ENCODE results near the gene ARHGAP25.

ARHGAP25 gene

DNA sequence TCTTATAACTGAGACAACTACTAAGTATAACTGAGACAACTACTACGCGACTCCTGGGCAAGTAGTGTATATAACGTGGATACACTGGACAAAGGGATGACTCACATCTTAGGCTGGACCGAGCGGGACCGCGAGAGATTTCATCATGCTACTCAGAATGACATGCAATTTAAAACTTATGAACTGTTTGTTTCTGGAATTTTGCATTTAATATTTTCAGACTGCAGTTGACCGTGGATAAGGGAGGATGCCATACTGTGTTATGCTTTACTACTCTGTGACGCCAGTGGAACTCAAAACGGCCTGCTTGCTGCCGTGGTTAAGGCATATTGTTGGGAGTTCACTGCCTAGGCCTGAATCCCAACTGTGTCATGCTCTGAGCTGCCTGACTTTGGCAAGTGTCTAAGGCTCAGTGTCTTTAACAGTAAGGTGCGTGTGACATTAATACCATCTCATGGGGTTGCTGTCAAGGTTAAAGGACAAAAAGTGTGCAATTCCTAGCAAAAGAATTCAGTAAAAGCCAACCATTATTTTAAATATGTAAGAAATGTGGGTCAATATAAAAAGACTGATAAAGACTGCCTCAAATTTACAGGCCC is 72.0 kb downstream of the ARHGAP25 start:
- Histone ChIP-seq H3K4me1 (ENCODE audit: control insufficient read depth in 5 of 5, insufficient read depth in 5 of 5, low read length in 5 of 5) (peaks cover 7 to 43% (median 38%) of the 10 kb centered on the region in 5 donors), H3K36me3 (ENCODE audit: control insufficient read depth in 5 of 5, insufficient read depth in 5 of 5, low read length in 5 of 5) (peaks cover 0 to 38% (median 14%) of the 10 kb centered on the region in 5 donors), H3K4me3 (ENCODE audit: low read depth in 1 of 5, low read length in 5 of 5) (no peak overlapping the region), H3K27ac (ENCODE audit: low read depth, low read length) (no peak overlapping the region), H3K9ac (ENCODE audit: low read length in 5 of 5) (no peak overlapping the region), H3K9me3 (ENCODE audit: control insufficient read depth in 5 of 5, low read length in 5 of 5) (no peaks in the 10 kb centered on the region), H3K27me3 (ENCODE audit: control insufficient read depth in 5 of 5, insufficient read depth in 4 of 5, low read length in 5 of 5) (no peaks in the 10 kb centered on the region)

DNA sequence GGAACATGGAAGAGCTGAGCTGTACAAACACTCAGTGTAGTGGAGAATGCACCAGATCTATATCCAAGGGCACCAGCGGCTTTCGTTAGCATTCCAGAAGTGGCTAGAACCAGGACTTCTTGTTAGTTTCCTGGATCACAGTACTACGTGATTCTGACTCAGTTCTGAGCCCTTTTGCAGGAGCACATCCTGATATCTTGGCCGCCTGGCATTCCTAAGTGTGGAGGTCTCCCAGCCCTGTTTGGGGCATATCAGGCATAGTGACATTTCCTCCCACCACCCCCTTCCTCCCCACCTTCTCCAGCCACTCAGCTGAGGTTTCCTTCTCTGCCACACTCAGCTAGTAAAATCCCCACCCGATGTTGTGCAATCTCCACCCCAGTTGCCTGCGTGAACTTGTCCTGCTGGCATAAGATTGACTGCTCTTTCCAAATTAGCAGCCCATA is 73.2 kb downstream of the ARHGAP25 start:
- H3K27ac ChIP-seq (ENCODE audit: low read depth, low read length), result no peak overlapping the region

DNA sequence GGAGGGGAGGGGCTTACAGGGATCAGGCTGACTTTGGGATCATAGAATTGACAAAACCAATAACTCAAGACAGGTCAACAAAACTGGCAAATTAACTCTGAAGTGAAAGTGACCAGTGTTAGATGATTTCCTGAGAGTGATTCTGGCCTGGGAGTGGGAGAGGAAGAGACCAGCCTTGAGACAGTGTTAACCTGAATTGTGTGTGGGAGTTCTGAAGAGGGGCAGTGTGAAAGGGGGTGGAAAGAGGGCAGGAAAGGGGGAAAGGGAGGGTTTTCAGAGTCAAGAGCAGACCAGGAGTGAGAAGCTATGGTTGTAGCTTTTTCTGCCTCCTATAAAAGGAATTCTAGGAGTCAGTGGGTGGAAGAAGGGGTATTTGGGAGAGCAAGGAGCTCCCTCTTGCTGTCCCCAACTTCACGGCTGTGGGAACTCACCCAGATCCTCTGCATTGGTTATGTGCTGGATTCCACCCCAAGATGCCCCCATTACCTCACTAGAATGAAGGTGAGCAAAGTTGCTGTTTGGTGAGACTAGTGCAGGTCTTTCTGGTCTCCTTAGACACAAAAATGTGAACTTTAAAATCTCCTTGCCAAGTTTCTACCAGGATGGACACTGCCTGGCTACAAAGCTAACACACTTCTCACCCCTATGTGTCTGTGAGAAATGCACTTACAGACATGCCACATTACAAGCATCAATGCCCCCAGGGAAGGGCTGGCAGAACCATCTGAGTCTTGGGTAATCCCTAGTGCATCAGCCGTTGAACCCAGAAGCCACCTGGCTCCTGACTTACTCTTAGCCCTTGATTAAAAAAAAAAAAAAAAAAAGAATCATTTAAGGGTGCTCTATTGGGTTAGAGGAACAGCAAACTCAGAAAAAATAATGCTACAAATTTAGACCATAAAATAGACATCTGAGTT is 75.0 kb downstream of the ARHGAP25 start:
- H3K4me1 ChIP-seq (ENCODE audit: control insufficient read depth in 5 of 5, insufficient read depth in 5 of 5, low read length in 5 of 5), result peaks cover 10 to 50% (median 46%) of the 10 kb centered on the region in 5 donors
- H3K27ac ChIP-seq (ENCODE audit: low read depth, low read length), result no peak overlapping the region
- H3K9me3 ChIP-seq (ENCODE audit: control insufficient read depth in 5 of 5, low read length in 5 of 5), result no peaks in the 10 kb centered on the region

More for the DNA sequence above, 73.2 kb downstream of the ARHGAP25 start:
- peaks cover 10 to 50% (median 46%) of the 10 kb centered on the region in 5 donors for H3K4me1 ChIP-seq (ENCODE audit: control insufficient read depth in 5 of 5, insufficient read depth in 5 of 5, low read length in 5 of 5)
- no peak overlapping the region for H3K4me3 ChIP-seq (ENCODE audit: low read depth in 1 of 5, low read length in 5 of 5)
- H3K9ac ChIP-seq (ENCODE audit: low read length in 5 of 5), result no peak overlapping the region
- H3K9me3 ChIP-seq (ENCODE audit: control insufficient read depth in 5 of 5, low read length in 5 of 5), result no peaks in the 10 kb centered on the region
- no peaks in the 10 kb centered on the region for H3K27me3 ChIP-seq (ENCODE audit: control insufficient read depth in 5 of 5, insufficient read depth in 4 of 5, low read length in 5 of 5)
- H3K36me3 ChIP-seq (ENCODE audit: control insufficient read depth in 5 of 5, insufficient read depth in 5 of 5, low read length in 5 of 5), result peaks cover 0 to 46% (median 14%) of the 10 kb centered on the region in 5 donors

DNA sequence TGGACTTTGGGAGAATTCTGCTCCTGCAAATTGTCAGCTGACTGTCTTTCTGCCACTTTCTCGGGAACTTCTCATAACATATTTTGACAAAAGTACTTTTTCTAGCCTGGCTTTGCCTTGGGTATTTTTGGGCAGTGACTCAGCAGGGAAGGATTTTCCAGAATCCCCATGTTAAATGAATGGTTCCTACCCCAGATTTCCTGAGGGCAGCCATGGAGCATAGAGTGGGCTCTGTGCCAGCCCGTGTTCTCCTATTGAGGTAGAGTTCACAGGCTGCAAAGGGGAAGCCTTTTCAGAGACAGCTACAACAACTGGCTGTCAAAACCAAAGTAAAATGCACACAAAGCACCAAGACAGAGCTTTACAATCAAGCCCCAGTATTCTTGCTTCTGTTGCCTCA is 76.8 kb downstream of the ARHGAP25 start:
- Histone ChIP-seq H3K9me3 (ENCODE audit: control insufficient read depth in 5 of 5, low read length in 5 of 5) (no peaks in the 10 kb centered on the region), H3K4me1 (ENCODE audit: control insufficient read depth in 5 of 5, insufficient read depth in 5 of 5, low read length in 5 of 5) (peaks cover 5 to 39% (median 34%) of the 10 kb centered on the region in 5 donors), H3K9ac (ENCODE audit: low read length in 5 of 5) (no peak overlapping the region), H3K36me3 (ENCODE audit: control insufficient read depth in 5 of 5, insufficient read depth in 5 of 5, low read length in 5 of 5) (peaks cover 4 to 54% (median 31%) of the 10 kb centered on the region in 5 donors), H3K27me3 (ENCODE audit: control insufficient read depth in 5 of 5, insufficient read depth in 4 of 5, low read length in 5 of 5) (no peaks in the 10 kb centered on the region), H3K4me3 (ENCODE audit: low read depth in 1 of 5, low read length in 5 of 5) (no peak overlapping the region), H3K27ac (ENCODE audit: low read depth, low read length) (peak overlapping the region; percentile 59)

More for the DNA sequence above, 75.0 kb downstream of the ARHGAP25 start:
- Histone ChIP-seq H3K4me3 (ENCODE audit: low read depth in 1 of 5, low read length in 5 of 5) (no peak overlapping the region), H3K9ac (ENCODE audit: low read length in 5 of 5) (peak overlapping the region in 1 of 5 donors; percentile 13), H3K36me3 (ENCODE audit: control insufficient read depth in 5 of 5, insufficient read depth in 5 of 5, low read length in 5 of 5) (peaks cover 1 to 48% (median 21%) of the 10 kb centered on the region in 5 donors), H3K27me3 (ENCODE audit: control insufficient read depth in 5 of 5, insufficient read depth in 4 of 5, low read length in 5 of 5) (no peaks in the 10 kb centered on the region)

DNA sequence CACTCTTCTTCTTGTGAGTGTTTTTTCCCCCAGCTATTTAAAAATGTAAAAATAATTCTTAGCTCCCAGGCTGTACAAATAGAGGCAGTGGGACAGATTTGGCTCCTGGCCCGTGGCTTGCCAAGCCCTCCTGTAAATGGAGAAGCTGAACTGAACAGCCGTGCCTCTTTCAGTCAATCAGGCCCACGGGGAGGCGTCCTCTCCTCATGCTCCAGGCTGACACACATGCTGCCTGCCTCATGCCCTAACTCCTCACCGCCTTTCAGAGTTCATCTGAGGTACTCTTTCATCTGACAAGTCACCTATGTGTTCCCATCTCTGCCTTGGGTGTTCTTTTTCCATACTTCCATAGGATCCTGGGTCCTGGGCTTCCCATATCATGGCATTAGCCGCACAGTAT is 77.6 kb downstream of the ARHGAP25 start:
- no peak overlapping the region for H3K4me3 ChIP-seq (ENCODE audit: low read depth in 1 of 5, low read length in 5 of 5)
- H3K27me3 ChIP-seq (ENCODE audit: control insufficient read depth in 5 of 5, insufficient read depth in 4 of 5, low read length in 5 of 5), result no peaks in the 10 kb centered on the region
- H3K4me1 ChIP-seq (ENCODE audit: control insufficient read depth in 5 of 5, insufficient read depth in 5 of 5, low read length in 5 of 5), result peaks cover 5 to 33% (median 28%) of the 10 kb centered on the region in 5 donors
- no peak overlapping the region for H3K27ac ChIP-seq (ENCODE audit: low read depth, low read length)
- H3K9me3 ChIP-seq (ENCODE audit: control insufficient read depth in 5 of 5, low read length in 5 of 5), result no peaks in the 10 kb centered on the region
- H3K9ac ChIP-seq (ENCODE audit: low read length in 5 of 5), result no peak overlapping the region
- peaks cover 4 to 48% (median 30%) of the 10 kb centered on the region in 5 donors for H3K36me3 ChIP-seq (ENCODE audit: control insufficient read depth in 5 of 5, insufficient read depth in 5 of 5, low read length in 5 of 5)

DNA sequence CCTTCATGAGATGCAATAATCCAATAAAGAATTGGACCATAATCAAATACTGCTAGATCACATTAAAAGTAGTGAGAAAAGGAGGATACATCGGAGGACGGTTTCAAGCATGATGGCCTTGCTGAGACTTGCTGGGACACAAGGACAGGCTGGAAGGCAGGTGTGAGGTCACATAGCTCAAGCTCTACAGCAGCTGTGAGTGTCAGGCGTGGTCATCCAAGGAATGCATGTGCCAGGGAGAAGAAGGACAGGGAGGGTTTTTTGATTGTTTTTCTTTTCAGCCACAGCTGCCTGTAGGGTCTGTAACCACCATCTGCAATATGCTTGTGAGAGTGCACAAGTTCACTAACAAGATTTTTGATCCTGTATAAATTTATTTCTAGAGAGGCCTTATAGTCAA is 79.0 kb downstream of the ARHGAP25 start:
- Histone ChIP-seq H3K27me3 (ENCODE audit: control insufficient read depth in 5 of 5, insufficient read depth in 4 of 5, low read length in 5 of 5) (no peaks in the 10 kb centered on the region), H3K36me3 (ENCODE audit: control insufficient read depth in 5 of 5, insufficient read depth in 5 of 5, low read length in 5 of 5) (peaks cover 4 to 39% (median 30%) of the 10 kb centered on the region in 5 donors), H3K4me3 (ENCODE audit: low read depth in 1 of 5, low read length in 5 of 5) (no peak overlapping the region), H3K4me1 (ENCODE audit: control insufficient read depth in 5 of 5, insufficient read depth in 5 of 5, low read length in 5 of 5) (peaks cover 5 to 27% (median 17%) of the 10 kb centered on the region in 5 donors), H3K9me3 (ENCODE audit: control insufficient read depth in 5 of 5, low read length in 5 of 5) (no peaks in the 10 kb centered on the region), H3K27ac (ENCODE audit: low read depth, low read length) (no peak overlapping the region), H3K9ac (ENCODE audit: low read length in 5 of 5) (no peak overlapping the region)

DNA sequence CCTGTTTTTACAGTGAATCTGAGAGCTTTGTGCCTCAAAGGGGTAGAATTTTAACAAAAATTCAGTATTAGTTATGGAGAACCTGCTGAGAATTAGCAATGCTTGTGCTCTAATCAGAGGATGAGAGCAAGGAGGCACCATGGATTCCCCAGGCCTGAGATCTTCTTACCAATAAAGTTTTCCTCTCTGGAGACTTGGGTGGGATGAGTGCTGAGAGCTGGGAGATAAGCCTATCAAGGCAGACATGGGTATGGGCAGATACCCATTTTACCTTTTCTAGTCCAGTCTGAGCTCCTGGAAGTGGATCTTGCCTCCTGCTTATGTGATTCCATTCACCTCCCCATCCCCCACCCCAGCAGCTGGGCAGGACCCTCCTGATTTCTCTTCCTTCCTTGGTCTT is 82.7 kb downstream of the ARHGAP25 start:
- H3K27me3 ChIP-seq (ENCODE audit: control insufficient read depth in 5 of 5, insufficient read depth in 4 of 5, low read length in 5 of 5), result no peaks in the 10 kb centered on the region
- H3K9me3 ChIP-seq (ENCODE audit: control insufficient read depth in 5 of 5, low read length in 5 of 5), result no peaks in the 10 kb centered on the region
- no peak overlapping the region for H3K27ac ChIP-seq (ENCODE audit: low read depth, low read length)
- no peak overlapping the region for H3K9ac ChIP-seq (ENCODE audit: low read length in 5 of 5)
- H3K4me1 ChIP-seq (ENCODE audit: control insufficient read depth in 5 of 5, insufficient read depth in 5 of 5, low read length in 5 of 5), result peaks cover 0 to 10% (median 2%) of the 10 kb centered on the region in 5 donors
- no peak overlapping the region for H3K4me3 ChIP-seq (ENCODE audit: low read depth in 1 of 5, low read length in 5 of 5)
- peaks cover 6 to 61% (median 32%) of the 10 kb centered on the region in 5 donors for H3K36me3 ChIP-seq (ENCODE audit: control insufficient read depth in 5 of 5, insufficient read depth in 5 of 5, low read length in 5 of 5)

DNA sequence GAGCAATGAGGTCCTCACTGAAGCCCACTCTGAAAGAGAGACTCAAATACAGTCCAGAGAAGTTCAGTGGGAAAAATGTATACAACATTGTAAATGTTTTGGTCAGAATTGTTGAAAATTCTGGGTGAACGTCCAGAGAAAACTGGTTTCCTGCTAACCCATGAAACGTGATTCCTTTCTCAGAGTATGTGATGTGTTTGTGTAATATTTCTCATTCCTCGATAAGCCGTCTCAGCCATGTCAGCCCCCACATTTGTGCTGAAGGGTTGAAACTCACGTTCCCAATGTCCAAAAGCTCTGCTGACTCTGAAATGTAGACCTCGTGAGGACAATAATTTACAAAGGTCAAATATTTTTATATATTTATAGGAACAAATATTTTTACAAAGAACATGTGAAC is 84.9 kb downstream of the ARHGAP25 start:
- Histone ChIP-seq H3K4me3 (ENCODE audit: low read depth in 1 of 5, low read length in 5 of 5) (no peak overlapping the region), H3K9ac (ENCODE audit: low read length in 5 of 5) (no peak overlapping the region), H3K27ac (ENCODE audit: low read depth, low read length) (no peak overlapping the region), H3K36me3 (ENCODE audit: control insufficient read depth in 5 of 5, insufficient read depth in 5 of 5, low read length in 5 of 5) (peaks cover 5 to 62% (median 43%) of the 10 kb centered on the region in 5 donors), H3K9me3 (ENCODE audit: control insufficient read depth in 5 of 5, low read length in 5 of 5) (no peaks in the 10 kb centered on the region), H3K27me3 (ENCODE audit: control insufficient read depth in 5 of 5, insufficient read depth in 4 of 5, low read length in 5 of 5) (no peaks in the 10 kb centered on the region), H3K4me1 (ENCODE audit: control insufficient read depth in 5 of 5, insufficient read depth in 5 of 5, low read length in 5 of 5) (peaks cover 0 to 14% (median 0%) of the 10 kb centered on the region in 5 donors)

DNA sequence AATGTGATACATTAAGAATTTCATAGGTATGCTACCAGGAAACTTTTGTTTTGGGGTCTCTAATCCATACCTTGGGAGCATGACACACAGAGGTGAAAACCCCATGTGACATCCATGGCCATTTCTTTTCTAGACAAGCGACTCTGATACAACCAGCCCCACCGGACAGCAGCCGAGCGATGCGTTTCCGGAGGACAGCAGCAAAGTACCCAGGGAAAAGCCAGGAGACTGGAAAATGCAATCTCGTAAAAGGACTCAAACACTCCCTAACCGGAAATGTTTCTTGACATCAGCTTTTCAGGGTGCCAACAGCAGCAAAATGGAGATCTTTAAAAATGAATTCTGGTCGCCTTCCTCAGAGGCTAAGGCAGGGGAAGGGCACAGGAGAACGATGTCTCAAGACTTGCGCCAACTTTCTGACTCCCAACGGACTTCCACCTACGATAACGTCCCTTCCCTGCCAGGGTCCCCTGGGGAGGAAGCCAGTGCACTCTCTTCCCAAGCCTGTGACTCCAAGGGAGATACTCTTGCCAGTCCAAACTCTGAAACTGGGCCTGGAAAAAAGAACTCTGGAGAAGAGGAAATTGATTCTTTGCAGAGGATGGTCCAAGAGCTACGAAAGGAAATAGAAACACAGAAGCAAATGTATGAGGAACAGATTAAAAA is 87.7 kb downstream of the ARHGAP25 start:
- H3K4me3 ChIP-seq (ENCODE audit: low read depth in 1 of 5, low read length in 5 of 5), result no peak overlapping the region
- H3K9me3 ChIP-seq (ENCODE audit: control insufficient read depth in 5 of 5, low read length in 5 of 5), result no peaks in the 10 kb centered on the region
- H3K27ac ChIP-seq (ENCODE audit: low read depth, low read length), result no peak overlapping the region

More for the DNA sequence above, 87.7 kb downstream of the ARHGAP25 start:
- Histone ChIP-seq H3K9ac (ENCODE audit: low read length in 5 of 5) (no peak overlapping the region), H3K36me3 (ENCODE audit: control insufficient read depth in 5 of 5, insufficient read depth in 5 of 5, low read length in 5 of 5) (peaks cover 2 to 56% (median 35%) of the 10 kb centered on the region in 5 donors), H3K27me3 (ENCODE audit: control insufficient read depth in 5 of 5, insufficient read depth in 4 of 5, low read length in 5 of 5) (no peaks in the 10 kb centered on the region), H3K4me1 (ENCODE audit: control insufficient read depth in 5 of 5, insufficient read depth in 5 of 5, low read length in 5 of 5) (peaks cover 0 to 13% (median 0%) of the 10 kb centered on the region in 5 donors)

Measured in subcutaneous abdominal adipose tissue (tissue), 5 donors.